ENCODE data around the gene GNAZ. TPM values are rescaled to one million over a fixed set of nuclear protein-coding genes. Genes with fewer than 3 reads are reported as not detected.
A peak's percentile ranks its signal among the peaks of the same experiment; 100 is the strongest.

GNAZ gene
- total RNA-seq, 1 donor from 2014 or later: 1.1 TPM

DNA sequence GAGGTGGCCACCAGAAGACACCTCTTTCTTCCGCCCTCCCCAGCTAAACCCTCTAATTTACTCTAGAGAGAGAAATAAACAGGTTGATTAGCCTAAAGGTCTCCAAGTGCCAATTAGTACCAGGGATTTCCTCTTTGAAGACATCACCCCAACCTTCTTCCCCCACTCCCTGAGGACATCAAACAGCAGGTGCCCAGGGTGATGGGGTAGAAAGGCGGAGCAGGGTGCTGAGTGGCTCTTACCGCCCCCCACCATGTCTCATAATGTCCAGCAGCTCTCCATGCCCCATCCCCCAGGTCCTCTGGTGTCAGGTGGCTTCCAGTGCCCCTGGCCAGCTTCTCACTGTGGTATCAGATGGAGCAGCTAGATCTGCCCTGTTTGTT is 5.3 kb upstream of the GNAZ start:
- no peak for DNase-seq (ENCODE audit: low read depth)

GRCh38 chr22:23065495-23066122 is 4.7 kb upstream of the GNAZ start:
- Histone ChIP-seq H3K9ac (ENCODE audit: low read length) (no peak overlapping the region), H3K36me3 (ENCODE audit: insufficient read depth, low read length) (no peaks in the 10 kb centered on the region), H3K79me2 (ENCODE audit: insufficient read depth, low read length) (no peaks in the 10 kb centered on the region), H3K4me2 (ENCODE audit: low read length) (no peak overlapping the region), H3K27ac (ENCODE audit: low read depth, low read length) (no peak overlapping the region), H3K4me1 (ENCODE audit: insufficient read depth, low read length) (no peaks in the 10 kb centered on the region), H2AFZ (ENCODE audit: low read depth, low read length) (no peak overlapping the region), H3K4me3 (ENCODE audit: insufficient read depth, low read depth, low read length) (no peak overlapping the region), H3K9me3 (ENCODE audit: insufficient read depth, low read depth, low read length) (no peaks in the 10 kb centered on the region), H4K20me1 (ENCODE audit: insufficient read depth, low read length) (peaks cover 4% of the 10 kb centered on the region), H3K27me3 (ENCODE audit: insufficient read depth, low read length) (peaks cover 6% of the 10 kb centered on the region)
- Mint-ChIP-seq H3K4me3 (ENCODE audit: unreplicated experiment) (no peak overlapping the region), H3K36me3 (ENCODE audit: low read depth, unreplicated experiment) (no peaks in the 10 kb centered on the region), H3K4me1 (ENCODE audit: low read depth, unreplicated experiment) (no peaks in the 10 kb centered on the region), H3K9me3 (ENCODE audit: unreplicated experiment) (peaks cover 5% of the 10 kb centered on the region), H3K27me3 (ENCODE audit: low read depth, unreplicated experiment) (peaks cover 75% of the 10 kb centered on the region), H3K27ac (ENCODE audit: unreplicated experiment) (no peak overlapping the region)
- DNase-seq (ENCODE audit: low read depth) (no peak), FAIRE-seq (no peak)
- TF ChIP-seq EZH2 (IDR thresholded peaks at IDR 0.05; ENCODE audit: insufficient read depth, low read length): no peak
- TF ChIP-seq, protein P1, sequence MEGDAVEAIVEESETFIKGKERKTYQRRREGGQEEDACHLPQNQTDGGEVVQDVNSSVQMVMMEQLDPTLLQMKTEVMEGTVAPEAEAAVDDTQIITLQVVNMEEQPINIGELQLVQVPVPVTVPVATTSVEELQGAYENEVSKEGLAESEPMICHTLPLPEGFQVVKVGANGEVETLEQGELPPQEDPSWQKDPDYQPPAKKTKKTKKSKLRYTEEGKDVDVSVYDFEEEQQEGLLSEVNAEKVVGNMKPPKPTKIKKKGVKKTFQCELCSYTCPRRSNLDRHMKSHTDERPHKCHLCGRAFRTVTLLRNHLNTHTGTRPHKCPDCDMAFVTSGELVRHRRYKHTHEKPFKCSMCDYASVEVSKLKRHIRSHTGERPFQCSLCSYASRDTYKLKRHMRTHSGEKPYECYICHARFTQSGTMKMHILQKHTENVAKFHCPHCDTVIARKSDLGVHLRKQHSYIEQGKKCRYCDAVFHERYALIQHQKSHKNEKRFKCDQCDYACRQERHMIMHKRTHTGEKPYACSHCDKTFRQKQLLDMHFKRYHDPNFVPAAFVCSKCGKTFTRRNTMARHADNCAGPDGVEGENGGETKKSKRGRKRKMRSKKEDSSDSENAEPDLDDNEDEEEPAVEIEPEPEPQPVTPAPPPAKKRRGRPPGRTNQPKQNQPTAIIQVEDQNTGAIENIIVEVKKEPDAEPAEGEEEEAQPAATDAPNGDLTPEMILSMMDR (IDR thresholded peaks at IDR 0.05; ENCODE audit: insufficient read depth, low read depth, low read length): no peak

More for the DNA sequence above, 5.3 kb upstream of the GNAZ start:
- Mint-ChIP-seq H3K27ac (ENCODE audit: unreplicated experiment) (peak overlapping the region; percentile 62), H3K36me3 (ENCODE audit: low read depth, unreplicated experiment) (no peaks in the 10 kb centered on the region), H3K27me3 (ENCODE audit: low read depth, unreplicated experiment) (peaks cover 78% of the 10 kb centered on the region), H3K4me1 (ENCODE audit: low read depth, unreplicated experiment) (no peaks in the 10 kb centered on the region), H3K4me3 (ENCODE audit: unreplicated experiment) (no peak overlapping the region), H3K9me3 (ENCODE audit: unreplicated experiment) (peaks cover 5% of the 10 kb centered on the region)
- FAIRE-seq: no peak
- H3K9ac ChIP-seq (ENCODE audit: low read length): no peak overlapping the region
- no peak overlapping the region for H3K27ac ChIP-seq (ENCODE audit: low read depth, low read length)
- H3K4me2 ChIP-seq (ENCODE audit: low read length): no peak overlapping the region
- H2AFZ ChIP-seq (ENCODE audit: low read depth, low read length): no peak overlapping the region
- no peaks in the 10 kb centered on the region for H3K9me3 ChIP-seq (ENCODE audit: insufficient read depth, low read depth, low read length)
- no peak overlapping the region for H3K4me3 ChIP-seq (ENCODE audit: insufficient read depth, low read depth, low read length)
- no peaks in the 10 kb centered on the region for H3K4me1 ChIP-seq (ENCODE audit: insufficient read depth, low read length)
- TF ChIP-seq, protein P1 (IDR thresholded peaks at IDR 0.05; ENCODE audit: insufficient read depth, low read depth, low read length): no peak
- TF ChIP-seq EZH2 (IDR thresholded peaks at IDR 0.05; ENCODE audit: insufficient read depth, low read length): no peak
- H3K79me2 ChIP-seq (ENCODE audit: insufficient read depth, low read length): no peaks in the 10 kb centered on the region
- H3K36me3 ChIP-seq (ENCODE audit: insufficient read depth, low read length): no peaks in the 10 kb centered on the region
- H3K27me3 ChIP-seq (ENCODE audit: insufficient read depth, low read length): peaks cover 6% of the 10 kb centered on the region
- H4K20me1 ChIP-seq (ENCODE audit: insufficient read depth, low read length): peaks cover 4% of the 10 kb centered on the region

Data from astrocyte (in vitro differentiated cells and primary cell).